ENCODE data around the gene EFCAB6. TPM values are rescaled to one million over a fixed set of nuclear protein-coding genes. Genes with fewer than 3 reads are reported as not detected.

Gene EFCAB6
- total and polyA plus RNA-seq, 3 donors from 2014 or later: 41.3 to 108 (median 81.5) TPM

DNA sequence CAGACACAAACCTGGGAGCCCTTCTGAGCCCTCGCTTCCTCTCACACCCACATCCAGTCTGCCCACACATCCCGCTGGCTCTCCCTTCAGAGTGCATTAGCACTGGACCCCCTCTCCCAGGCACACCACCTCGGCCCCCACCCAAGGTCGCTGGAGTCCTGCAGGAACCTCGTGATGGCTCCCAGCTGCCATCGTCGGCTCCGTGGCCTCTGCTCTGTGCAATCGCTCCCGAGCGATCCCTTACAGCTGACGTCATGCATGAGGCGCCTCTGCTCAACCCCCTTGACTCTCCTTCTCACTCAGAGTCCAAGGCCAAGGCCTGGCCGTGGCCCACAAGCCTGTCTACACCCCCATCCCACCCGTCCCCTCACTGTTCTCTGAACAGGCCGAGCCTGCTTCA is 183.9 kb downstream of the EFCAB6 start:
- H3K4me3 ChIP-seq: no peak overlapping the region
- 54 to 67% methylated on average over 12 to 16 of the region's 16 CpGs for WGBS, 2 donors
- H3K36me3 ChIP-seq (ENCODE audit: low read depth, missing control alignments): no peaks in the 10 kb centered on the region
- H3K4me1 ChIP-seq: peaks cover 6% of the 10 kb centered on the region
- H3K27me3 ChIP-seq: no peaks in the 10 kb centered on the region
- DNase-seq: no peak
- intact Hi-C loops (cut with DNase I; ENCODE audit: low total_unique reads): no loop called here
- no peaks in the 10 kb centered on the region for H3K9me3 ChIP-seq
- TF ChIP-seq, protein P1, sequence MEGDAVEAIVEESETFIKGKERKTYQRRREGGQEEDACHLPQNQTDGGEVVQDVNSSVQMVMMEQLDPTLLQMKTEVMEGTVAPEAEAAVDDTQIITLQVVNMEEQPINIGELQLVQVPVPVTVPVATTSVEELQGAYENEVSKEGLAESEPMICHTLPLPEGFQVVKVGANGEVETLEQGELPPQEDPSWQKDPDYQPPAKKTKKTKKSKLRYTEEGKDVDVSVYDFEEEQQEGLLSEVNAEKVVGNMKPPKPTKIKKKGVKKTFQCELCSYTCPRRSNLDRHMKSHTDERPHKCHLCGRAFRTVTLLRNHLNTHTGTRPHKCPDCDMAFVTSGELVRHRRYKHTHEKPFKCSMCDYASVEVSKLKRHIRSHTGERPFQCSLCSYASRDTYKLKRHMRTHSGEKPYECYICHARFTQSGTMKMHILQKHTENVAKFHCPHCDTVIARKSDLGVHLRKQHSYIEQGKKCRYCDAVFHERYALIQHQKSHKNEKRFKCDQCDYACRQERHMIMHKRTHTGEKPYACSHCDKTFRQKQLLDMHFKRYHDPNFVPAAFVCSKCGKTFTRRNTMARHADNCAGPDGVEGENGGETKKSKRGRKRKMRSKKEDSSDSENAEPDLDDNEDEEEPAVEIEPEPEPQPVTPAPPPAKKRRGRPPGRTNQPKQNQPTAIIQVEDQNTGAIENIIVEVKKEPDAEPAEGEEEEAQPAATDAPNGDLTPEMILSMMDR (IDR thresholded peaks at IDR 0.05): no peak
- no peak for TF ChIP-seq POLR2A (IDR thresholded peaks at IDR 0.05)
- no peak overlapping the region for H3K27ac ChIP-seq

GRCh38 chr22:43627485-43628213 is 184.5 kb downstream of the EFCAB6 start:
- Histone ChIP-seq H3K4me3 (no peak overlapping the region), H3K27me3 (no peaks in the 10 kb centered on the region), H3K4me1 (peaks cover 6% of the 10 kb centered on the region), H3K9me3 (no peaks in the 10 kb centered on the region), H3K36me3 (ENCODE audit: low read depth, missing control alignments) (no peaks in the 10 kb centered on the region), H3K27ac (no peak overlapping the region)
- TF ChIP-seq POLR2A (IDR thresholded peaks at IDR 0.05): no peak
- TF ChIP-seq, protein P1 (IDR thresholded peaks at IDR 0.05): no peak
- intact Hi-C loops (cut with DNase I; ENCODE audit: low total_unique reads): no loop called here
- DNase-seq: no peak
- 93 to 94% methylated on average over 13 of the region's 13 CpGs for WGBS, 2 donors

- TF ChIP-seq, protein P1 (IDR thresholded peaks at IDR 0.05): no peak
- no peak for TF ChIP-seq POLR2A (IDR thresholded peaks at IDR 0.05)
- Histone ChIP-seq H3K4me1 (peaks cover 6% of the 10 kb centered on the region), H3K36me3 (ENCODE audit: low read depth, missing control alignments) (no peaks in the 10 kb centered on the region), H3K27ac (no peak overlapping the region), H3K9me3 (no peaks in the 10 kb centered on the region), H3K27me3 (no peaks in the 10 kb centered on the region), H3K4me3 (no peak overlapping the region)
- 77 to 82% methylated on average over 9 to 10 of the region's 10 CpGs for WGBS, 2 donors
- intact Hi-C loops (cut with DNase I; ENCODE audit: low total_unique reads): no loop called here
- no peak for DNase-seq
These were observed 186.9 kb downstream of the EFCAB6 start for GRCh38 chr22:43625242-43625641.

GRCh38 chr22:43624144-43624998 is 187.7 kb downstream of the EFCAB6 start:
- no peaks in the 10 kb centered on the region for H3K27me3 ChIP-seq
- DNase-seq: no peak
- H3K27ac ChIP-seq: no peak overlapping the region
- no peak overlapping the region for H3K4me3 ChIP-seq
- peaks cover 6% of the 10 kb centered on the region for H3K4me1 ChIP-seq
- intact Hi-C loops (cut with DNase I; ENCODE audit: low total_unique reads): no loop called here
- H3K36me3 ChIP-seq (ENCODE audit: low read depth, missing control alignments): no peaks in the 10 kb centered on the region
- WGBS, 2 donors: 77 to 81% methylated on average over 15 of the region's 15 CpGs
- TF ChIP-seq, protein P1 (IDR thresholded peaks at IDR 0.05): no peak
- TF ChIP-seq POLR2A (IDR thresholded peaks at IDR 0.05): no peak
- H3K9me3 ChIP-seq: no peaks in the 10 kb centered on the region
